HG03442 (cell line): Measurements from ENCODE around the gene CELA3B.
"Not testable (repeated sequence)": the region's sequence is repeated elsewhere in the genome, so short reads cannot be mapped to it uniquely, and the experiment has no call there.

Experiments used
- ATAC-seq: cut with Tn5 transposase; IDR thresholded peaks from one replicate; pipeline ENCODE4 v1.9.1; 2021; ENCODE audit warnings: mild to moderate bottlenecking, moderate library complexity; ENCODE audit not compliant: unreplicated experiment

The CELA3B gene, protein sequence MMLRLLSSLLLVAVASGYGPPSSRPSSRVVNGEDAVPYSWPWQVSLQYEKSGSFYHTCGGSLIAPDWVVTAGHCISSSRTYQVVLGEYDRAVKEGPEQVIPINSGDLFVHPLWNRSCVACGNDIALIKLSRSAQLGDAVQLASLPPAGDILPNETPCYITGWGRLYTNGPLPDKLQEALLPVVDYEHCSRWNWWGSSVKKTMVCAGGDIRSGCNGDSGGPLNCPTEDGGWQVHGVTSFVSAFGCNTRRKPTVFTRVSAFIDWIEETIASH

DNA sequence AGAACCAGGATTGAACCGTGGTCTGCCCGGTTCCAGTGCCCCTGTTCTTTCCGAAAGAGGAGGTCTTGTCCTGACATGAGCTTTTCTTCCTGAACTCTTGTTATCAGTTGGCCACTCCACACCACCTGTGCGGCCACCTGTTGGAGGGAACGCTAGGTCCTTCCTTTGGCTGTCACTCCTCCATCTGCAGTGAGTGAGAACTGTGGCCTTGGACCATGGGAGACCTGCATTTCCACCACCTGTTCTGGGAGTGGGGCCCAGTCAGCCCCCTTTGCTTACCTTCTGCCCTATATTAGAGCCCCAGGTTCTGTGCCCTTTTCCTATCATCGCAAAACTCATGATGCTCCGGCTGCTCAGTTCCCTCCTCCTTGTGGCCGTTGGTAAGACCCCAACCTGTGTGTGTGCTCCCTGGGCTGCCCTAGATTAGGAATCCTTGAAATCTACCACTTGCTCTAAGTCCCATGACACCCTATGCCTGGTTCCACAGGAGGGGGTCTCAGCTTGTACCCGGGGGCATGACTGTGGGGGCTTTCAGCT, at the start of gene CELA3B:
TSS of gene CELA3B (plus strand) at position 320 of the 537 bp plus-strand sequence. CDS start at position 338, 18 bp downstream.
- not testable (repeated sequence) for ATAC-seq

DNA sequence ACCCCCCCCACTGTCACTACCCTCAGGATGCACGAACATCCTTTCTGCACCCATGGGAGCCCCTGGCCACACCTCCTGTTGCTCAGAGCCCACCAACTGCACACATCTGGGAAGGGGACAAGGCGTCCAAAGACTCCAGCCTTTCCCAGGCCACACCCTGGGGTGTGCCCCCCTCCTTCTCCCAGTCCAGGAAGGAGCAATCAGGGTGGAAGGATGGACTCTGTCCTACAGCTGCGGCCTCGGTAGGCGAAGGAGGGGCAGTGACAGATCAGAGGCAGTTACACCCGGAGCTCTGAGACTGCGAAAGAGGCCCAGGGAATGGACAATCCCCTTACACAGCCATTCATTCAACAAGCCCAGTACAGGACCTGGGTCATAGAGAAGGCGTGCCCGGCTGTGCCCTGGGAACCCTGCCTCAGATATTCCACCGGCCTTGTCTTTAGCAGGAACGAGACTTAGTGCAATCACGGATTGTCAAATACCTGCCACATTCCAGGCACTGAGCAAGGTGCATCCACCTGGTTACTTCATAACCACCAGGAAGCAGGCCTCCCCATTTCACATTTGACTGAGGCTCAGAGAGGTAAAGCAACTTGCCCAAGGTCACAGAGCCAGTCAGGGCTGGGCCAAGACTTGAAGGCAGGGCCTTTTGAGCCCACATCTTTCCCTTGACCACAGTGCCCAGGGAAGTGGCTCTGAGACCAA, 49.1 kb upstream of the CELA3B start:
- ATAC-seq, result no peak

DNA sequence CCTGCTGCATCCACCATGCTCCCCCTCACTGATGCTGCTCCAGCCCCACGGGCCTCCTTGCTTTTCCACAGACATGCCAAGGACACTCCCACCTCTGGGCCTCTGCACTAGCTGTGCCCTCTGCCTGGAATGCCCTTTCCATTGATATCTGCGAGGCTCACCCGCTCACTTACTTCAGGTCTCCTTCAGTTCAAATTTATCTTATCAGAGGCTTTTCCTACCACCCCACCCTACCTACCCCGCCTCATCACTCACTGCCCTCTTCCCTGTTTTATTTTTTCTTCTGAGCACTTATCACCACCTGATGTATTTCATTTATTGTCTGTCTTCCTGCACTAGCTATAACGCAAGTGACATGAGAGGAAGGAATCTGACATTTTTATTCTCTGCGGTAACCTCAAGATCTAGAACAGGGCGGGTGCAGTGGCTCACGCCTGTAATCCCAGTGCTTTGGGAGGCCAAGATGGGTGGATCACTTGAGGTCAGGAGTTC, 46.7 kb upstream of the CELA3B start:
- no peak for ATAC-seq

DNA sequence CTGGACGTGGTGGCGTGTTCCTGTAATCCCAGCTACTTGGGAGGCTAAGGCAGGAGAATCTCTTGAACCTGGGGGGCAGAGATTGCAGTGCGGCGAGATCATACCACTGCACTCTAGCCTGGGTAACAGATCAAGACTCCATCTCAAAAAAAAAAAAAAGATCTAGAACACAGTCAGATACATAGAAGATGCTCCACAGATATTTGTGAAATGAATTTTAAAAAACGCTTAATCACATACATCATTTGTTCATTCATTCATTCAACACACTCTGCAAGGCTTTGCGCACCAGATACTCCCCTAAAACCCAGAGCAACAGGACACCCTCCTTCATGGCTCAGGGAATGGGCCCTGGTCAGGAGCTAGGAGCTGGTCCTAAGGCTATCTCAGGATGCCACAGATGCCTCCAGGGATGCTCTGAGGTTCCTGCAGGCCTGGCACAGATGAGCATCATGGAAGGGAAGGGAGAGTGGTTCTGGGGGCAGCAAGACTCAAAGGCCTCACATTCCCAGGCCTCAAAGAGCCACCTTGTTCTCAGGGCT, 46.1 kb upstream of the CELA3B start:
- no peak for ATAC-seq

DNA sequence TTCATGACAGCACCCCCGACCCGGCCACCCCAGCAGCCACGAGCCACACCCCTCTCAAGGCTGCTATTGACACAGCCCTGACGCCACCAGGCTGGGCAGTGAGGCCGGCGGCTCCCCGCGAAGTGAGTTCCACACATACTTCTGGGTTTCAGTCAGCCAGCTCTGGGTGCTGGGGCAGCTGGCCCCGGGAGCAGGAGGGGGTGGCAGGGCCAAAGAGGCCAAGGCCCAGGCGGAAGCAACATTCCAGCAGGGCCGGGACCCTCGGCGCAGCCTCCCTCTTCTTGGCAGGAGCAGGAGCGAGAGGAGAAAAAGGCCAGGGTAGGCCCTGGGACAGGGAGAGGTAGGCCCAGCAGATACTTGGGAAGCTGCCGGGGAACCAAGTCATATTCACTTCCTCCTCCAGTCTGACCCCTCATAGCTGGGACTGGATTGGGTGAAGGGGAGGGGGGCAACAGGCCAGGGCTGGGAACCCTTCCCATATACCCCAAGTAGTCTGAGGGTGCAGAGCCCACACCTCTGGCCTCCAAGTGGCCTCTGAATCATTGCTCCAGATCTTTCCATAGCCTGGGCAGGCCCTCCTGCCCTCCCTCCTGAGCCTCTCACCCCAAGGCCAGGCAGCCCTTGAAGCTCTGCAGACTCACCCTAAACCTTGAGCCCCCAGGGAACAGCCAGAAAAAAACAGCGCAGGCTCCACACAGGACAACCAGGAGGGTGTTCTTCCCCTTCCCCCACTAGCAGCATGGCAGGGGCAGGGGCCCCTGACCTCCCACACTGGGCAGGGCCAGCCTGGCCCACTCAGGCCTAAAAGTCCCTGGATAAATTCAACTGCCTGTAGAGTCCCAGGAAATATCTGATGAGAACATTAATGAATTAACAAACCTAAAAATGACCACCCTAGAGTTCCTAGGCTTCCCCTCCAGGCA, 45.4 kb upstream of the CELA3B start:
- ATAC-seq, result no peak

DNA sequence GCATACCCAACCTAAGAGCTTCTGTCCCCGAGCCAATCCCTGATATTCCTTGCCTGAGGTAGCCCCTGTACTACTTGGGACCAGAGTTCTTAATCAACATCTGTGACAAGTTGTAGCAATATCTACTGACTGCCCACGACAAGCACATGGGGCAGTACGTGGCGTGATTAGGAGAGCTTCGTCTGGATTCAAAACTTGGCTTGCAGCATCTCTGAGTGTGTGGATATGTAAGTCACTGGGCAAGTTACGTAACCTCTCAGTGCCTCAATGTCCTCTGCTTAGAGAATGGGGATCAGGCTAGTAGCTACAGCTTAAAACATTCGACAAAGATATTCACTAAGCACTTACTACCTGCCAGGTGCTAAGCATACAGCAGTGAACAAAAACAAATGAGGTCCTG, 44.7 kb upstream of the CELA3B start:
- no peak for ATAC-seq

DNA sequence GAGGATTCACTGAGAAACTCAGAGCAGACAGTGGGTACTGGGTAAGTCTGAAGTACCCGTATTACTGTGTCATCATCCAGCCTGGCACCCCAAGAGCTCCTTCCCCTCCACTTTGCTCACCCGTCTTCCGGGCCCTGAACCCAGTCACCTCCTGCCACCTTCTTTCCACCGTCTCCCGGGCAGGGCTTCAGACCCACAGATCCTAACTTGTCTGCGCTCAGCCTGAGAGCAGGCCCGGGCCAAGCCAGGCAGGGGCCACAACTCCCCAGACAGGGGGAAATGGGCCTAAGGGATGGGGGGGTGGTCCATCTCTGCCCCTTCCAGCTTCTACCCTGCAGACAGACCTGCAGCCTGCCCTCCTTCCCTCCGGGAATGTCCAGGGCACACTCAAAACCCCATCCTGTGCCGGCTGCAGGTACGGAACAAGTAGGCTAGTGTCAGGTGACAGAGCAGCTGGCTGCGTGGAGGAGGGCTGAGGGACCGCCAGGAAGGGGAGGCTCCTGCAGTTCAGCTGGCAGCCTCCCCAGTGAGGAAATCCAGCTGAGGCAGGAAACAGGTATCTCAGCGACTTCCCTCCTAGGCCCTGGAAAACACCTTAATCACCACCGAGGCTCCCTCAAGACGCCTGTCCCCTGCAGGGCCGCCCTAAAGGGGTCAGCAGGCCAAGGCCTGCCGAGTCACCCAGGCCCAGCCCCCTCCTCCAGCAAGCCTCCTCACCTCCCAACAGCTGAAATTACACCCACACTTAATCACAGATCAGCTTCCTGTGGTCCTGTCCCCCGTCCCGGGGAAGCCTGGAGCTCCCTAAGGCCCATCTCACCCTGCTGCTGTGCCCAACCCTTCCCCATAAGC, 43.2 kb upstream of the CELA3B start:
- no peak for ATAC-seq

DNA sequence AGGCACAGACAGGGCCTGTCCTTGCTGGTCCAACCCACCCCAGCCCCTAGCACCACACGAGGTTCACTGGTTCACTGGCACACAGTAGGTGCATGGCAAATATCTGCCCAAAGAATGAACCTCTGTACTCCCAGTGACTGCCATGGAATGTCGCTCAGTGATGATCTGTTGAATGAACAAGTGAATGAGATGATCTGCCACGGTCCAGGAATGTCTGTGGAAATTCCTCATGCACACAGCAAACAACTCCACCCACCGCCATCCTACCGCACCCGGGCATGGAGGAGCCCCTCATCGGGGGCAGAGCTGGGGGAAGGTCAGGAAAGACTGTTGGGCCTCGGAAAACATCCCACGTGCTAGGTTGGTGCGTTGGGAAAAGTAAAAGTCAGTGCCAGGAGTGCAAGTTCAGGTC, 41.4 kb upstream of the CELA3B start:
- no peak for ATAC-seq

DNA sequence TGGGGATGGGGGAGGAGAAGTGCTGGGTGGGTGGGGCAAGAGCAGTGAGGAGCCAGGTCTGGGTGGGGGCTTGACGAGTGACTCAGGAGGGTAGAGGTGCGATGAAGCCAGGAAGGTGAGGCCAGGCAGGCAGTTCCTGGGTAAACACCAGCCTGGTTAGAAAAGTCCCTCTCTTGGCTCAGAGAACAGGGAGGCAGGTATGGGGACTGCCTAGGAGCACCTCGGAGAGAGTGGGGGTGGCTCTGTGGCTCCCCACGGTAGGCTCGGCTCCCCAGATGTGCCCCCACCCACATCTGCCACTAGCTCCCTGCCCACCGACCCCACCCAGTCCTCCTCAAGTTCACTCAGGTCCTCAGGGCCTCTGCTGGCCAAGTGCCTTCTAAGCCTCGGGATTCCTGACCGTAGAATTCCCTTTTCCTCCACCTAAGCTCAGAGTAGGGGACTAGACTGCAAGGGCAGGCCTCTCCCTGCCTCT, 40.9 kb upstream of the CELA3B start:
- ATAC-seq, result no peak

DNA sequence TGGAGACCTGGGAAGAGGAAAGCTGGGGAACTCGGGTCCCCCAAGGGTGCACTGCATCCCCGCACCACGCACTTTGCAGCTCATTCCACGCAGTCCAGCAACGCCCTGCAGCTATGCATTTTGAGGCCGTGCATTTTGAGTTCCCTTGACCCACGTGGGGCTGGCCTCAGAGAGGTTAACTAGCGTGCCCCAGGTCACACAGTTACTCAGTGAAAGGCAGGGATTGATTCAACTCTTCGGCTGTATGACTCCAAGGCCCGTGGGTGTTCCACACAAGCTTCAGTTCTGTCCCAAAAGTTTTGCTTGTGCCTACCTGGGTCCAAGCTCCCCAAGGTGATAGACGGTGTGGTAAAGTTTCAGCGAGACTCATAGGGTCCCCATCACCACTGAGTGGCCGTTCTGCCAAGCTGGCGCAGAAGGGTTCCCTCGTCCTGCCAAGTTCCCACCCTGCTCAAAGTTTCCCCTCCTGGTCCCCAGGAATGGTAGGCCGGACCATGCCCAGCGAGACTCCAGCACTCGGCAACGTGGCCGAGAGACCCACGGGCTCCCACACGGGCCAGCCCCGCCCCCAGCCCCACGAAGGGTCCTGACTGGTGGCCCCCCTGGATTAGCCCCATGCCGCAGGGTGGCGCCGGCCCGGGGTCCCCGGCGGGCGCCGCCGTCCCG, 40.3 kb upstream of the CELA3B start:
- ATAC-seq, result peak; percentile 6

DNA sequence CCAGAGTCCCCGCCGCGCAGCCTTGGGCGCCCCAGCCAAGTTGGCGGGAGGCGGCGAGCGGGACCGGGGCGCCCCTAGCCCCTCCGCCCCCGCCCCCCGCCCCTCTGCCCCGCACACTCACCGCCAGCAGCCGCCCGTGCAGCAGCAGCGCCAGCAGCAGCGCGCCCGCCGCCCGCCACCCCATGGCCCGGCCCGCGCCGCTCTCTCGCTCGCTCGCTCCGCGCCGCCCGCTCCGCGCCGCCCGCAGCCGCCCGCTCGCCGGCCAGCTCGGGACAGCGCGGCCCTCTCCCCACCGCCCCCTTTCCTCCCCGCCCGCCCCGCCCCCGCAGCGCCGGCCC, 39.8 kb upstream of the CELA3B start, which contains the start of gene HSPG2:
TSS of gene HSPG2 (minus strand) at position 277 of the 338 bp plus-strand sequence. CDS start at position 184, 93 bp downstream.
- ATAC-seq, result peak; percentile 6

DNA sequence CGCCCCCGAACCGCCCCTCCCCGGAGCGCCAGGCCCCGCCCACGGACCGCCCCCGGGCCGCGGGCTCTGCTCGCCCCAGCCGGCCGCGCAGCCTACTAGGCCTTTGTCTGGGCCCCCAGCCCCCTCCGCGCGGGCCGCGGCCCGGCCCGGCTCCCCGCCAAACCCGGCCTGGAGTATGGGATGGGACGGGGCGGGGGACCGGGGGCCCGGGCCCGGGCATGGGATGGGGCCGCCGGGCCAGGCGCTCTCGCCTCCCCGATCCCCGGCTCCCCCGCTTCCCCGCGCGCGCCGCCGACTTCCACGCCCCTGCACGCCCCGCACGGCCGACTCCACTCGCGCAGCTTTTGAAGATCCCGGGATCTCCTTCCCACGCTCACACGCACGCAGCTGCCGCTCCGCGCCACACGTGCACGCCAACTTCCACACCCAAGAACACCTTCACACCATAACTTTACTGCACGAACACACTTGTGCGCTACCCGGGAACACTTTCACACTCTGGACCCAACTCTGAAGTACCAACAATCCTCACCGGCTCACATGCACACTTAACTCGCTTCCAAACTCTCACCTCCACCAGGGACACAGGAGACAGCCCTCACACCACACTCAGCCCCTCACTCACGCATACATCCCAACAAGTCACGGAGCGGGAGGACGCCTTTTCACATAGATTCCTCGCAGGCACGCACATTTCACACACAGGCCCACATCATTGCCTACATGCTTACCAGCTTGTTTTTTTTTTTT, 39.3 kb upstream of the CELA3B start:
- ATAC-seq, result peak; percentile 37

DNA sequence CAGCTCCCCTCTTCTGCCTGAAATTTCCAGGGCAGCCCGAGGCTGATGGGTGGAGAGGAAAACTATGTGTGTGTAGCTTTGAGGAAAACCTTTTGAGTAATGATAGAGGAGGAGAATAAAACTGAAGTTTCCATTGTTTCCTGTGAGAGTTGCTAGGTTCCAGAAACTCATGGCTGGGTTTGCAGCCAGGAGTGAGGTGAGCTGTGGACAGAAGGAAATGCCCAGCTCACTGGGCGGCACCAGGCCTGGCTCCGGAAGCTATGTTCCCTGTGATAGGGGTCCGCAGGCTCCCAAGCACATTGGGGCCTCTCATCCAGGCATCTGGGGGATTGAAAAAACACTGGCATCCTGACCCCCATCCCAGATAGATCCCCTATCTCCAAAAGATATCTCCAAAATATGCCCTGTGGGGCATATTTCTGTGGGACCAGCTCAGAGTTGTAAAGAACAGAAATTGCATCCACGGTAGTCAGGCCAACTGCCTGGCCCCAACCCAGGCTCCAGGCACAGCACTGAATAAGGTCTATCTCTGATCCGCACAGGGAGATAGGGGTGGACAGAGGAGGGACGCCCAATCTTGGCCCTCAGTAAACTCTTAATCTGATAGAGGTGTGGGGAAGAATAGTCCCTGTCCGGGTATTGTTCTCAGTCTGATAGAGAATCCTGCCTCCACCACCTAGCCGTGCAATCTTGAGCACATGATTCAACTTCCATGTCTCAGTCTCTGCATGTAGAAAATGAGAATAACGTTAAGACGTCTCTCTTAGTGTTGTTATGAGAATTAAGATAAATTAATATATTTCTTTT, 37.9 kb upstream of the CELA3B start:
- no peak for ATAC-seq

DNA sequence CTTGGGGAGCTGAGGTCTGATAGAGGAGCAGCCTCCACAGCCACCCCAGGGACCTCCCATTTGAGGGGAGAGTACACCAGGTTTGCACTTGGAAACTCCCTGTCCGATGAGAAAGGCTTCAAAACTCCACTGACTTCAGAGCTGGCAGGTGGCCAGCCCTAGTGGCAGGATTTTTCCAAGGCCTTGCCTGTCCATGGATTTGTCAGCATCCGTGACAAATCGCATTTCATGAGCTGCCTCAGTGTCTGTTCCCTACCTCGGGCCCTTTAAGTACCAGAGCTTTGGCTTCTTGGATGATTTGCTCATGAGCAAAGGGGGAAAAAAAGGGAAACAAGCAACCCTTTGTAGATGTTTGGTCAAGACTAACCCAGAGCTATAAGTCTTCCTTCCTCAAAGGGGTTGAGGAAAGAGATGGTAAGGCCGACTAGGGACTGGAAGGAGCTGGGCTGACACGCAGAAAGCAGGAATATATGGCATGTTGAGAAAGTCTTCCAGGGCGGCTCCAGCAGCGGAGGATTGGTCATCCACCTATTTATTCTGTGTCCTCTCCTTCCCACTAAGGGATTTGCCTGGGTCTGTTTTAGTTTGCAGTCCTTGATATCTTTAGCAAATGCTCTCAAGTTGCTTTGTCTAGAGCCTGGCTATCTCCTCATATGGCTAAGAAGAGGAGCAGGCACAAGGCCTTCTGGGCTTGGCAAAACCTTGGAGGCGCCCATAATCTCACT, 37.0 kb upstream of the CELA3B start:
- ATAC-seq, result no peak

DNA sequence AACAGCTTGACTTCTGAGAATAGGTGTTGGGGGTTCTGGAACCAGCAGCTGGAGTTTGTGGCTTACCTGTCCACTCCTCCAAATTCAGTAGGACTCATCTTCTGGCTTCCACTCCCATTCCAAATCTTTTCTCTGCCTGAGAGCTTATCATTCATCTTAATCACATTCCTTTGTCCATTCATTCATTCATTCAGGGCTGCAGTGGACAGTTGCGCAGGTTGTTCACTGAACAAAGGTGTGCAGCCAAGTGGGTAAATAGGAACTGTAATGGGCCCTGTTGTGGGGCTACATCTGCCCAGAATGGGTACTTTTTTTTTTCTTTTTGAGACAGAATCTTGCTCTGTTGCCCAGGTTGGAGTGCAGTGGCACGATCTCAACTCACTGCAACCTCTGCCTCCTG, 36.3 kb upstream of the CELA3B start:
- no peak for ATAC-seq

DNA sequence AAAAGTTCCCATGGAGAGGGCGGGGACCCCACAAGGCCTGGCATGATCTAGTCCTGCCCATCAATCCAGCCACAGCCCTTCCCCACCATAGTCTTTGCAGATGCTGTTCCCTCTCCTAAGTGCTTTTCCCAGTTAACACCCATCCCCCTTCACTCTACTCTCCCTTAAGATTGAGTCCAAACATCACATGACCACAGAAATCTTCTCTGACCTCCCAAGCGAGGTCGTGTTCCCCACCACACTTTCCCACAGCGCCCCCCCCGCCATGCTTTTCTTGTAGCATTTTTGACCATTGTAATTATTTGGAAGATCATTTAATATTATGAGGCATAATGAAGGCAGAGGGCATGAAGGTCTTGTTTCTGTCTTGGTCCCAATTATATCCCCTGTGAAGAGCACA, 35.5 kb upstream of the CELA3B start:
- ATAC-seq, result no peak

DNA sequence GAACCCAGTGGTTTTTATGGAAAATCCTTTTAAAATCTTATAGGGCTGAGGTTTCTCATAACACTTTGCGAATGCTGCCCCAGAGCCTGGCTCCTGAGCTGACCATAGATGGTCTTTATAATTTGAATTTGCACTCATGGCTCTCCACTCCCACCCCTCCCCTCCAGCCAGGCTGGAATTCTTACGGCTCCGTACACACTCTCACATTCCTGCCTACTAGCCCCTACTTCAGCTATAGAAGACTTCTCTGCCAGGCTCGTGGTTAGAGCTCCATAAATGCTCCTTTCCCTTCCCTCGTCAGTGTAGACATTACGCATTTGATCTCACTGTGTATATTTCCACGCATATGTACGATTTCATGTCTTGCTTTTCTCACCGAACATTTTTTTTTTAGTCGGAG, 34.4 kb upstream of the CELA3B start:
- no peak for ATAC-seq
